Neural progenitor cell (in vitro differentiated cells): ENCODE measurements around the gene FCRL1. TPM values are rescaled to one million over a fixed set of nuclear protein-coding genes. Genes with fewer than 3 reads are reported as not detected.

Experiments used
- DNase-seq: peaks from one replicate; pipeline ENCODE4 v3.0.0-alpha.2; 2016; ENCODE audit warnings: low spot score
- H2AFZ ChIP-seq: fragments of 200-600 bp; sonication (generic); replicated peaks from 2 replicates; pipeline ENCODE4 v1.6.1; 2016; ENCODE audit warnings: antibody characterized with exemption
- H3F3A ChIP-seq: fragments of 200-600 bp; sonication (generic); 2 replicates; pipeline ENCODE4 v1.6.1; 2016; ENCODE audit warnings: antibody characterized with exemption, low read depth
- H3K27ac ChIP-seq: fragments of 200-600 bp; sonication (generic); 2 replicates; pipeline ENCODE4 v1.5.1; 2016; ENCODE audit warnings: mild to moderate bottlenecking
- H3K27me3 ChIP-seq: fragments of 200-600 bp; sonication (generic); 2 replicates; pipeline ENCODE4 v1.6.1; 2016; ENCODE audit warnings: mild to moderate bottlenecking, moderate library complexity
- H3K36me3 ChIP-seq: fragments of 200-600 bp; sonication (generic); 2 replicates; pipeline ENCODE4 v1.5.1; 2016
- H3K4me1 ChIP-seq: fragments of 200-600 bp; sonication (generic); 2 replicates; pipeline ENCODE4 v1.6.1; 2016; ENCODE audit warnings: mixed run types
- H3K4me2 ChIP-seq: fragments of 200-600 bp; sonication (generic); 2 replicates; pipeline ENCODE4 v1.6.1; 2016
- H3K4me3 ChIP-seq: fragments of 200-600 bp; sonication (generic); 2 replicates; pipeline ENCODE4 v1.5.1; 2016
- H3K79me2 ChIP-seq: fragments of 200-600 bp; sonication (generic); 2 replicates; pipeline ENCODE4 v1.6.1; 2016; ENCODE audit warnings: low read depth
- H3K9ac ChIP-seq: fragments of 200-600 bp; sonication (generic); 2 replicates; pipeline ENCODE4 v1.6.1; 2016
- H3K9me3 ChIP-seq: fragments of 200-600 bp; sonication (generic); 2 replicates; pipeline ENCODE4 v1.5.1; 2016; ENCODE audit warnings: low read depth
- H4K20me1 ChIP-seq: fragments of 200-600 bp; sonication (generic); 2 replicates; pipeline ENCODE4 v1.6.1; 2016; ENCODE audit warnings: low read depth
- H3K27ac Mint-ChIP-seq: 3 replicates; pipeline ENCODE4 v1.8.0; 2021; ENCODE audit warnings: mixed read lengths
- H3K27me3 Mint-ChIP-seq: 2 replicates; pipeline ENCODE4 v1.8.0; 2022; ENCODE audit warnings: low read depth, mild to moderate bottlenecking, inconsistent platforms, moderate library complexity, mixed read lengths; ENCODE audit not compliant: insufficient read depth
- H3K36me3 Mint-ChIP-seq: 3 replicates; pipeline ENCODE4 v1.8.0; 2021; ENCODE audit warnings: mixed read lengths
- H3K4me1 Mint-ChIP-seq: 3 replicates; pipeline ENCODE4 v1.8.0; 2021; ENCODE audit warnings: mixed read lengths
- H3K4me3 Mint-ChIP-seq: 3 replicates; pipeline ENCODE4 v1.8.0; 2021; ENCODE audit warnings: mild to moderate bottlenecking, moderate library complexity, mixed read lengths
- H3K9me3 Mint-ChIP-seq: 3 replicates; pipeline ENCODE4 v1.8.0; 2020; ENCODE audit warnings: mixed read lengths
- EZH2 ChIP-seq: fragments of 200-600 bp; sonication (generic); IDR thresholded peaks from 2 replicates; pipeline ENCODE4 v1.6.1; 2017; ENCODE audit warnings: antibody characterized with exemption, mild to moderate bottlenecking, moderate library complexity
- EZH2phosphoT487 ChIP-seq: fragments of 200-600 bp; sonication (generic); IDR thresholded peaks from 2 replicates; pipeline ENCODE4 v1.6.1; 2017; ENCODE audit warnings: antibody characterized with exemption
- total RNA-seq: library from RNA; depleted of rRNA; stranded (reverse); fragments of >200 nt; gene quantifications from 2 replicates; pipeline ENCODE4 v1.2.3, GENCODE V29; 2015; ENCODE audit warnings: low replicate concordance
- TF ChIP-seq, protein P1 (sequence below): fragments of 200-600 bp; sonication (generic); IDR thresholded peaks from 2 replicates; pipeline ENCODE4 v1.5.1; 2017; ENCODE audit warnings: antibody characterized with exemption, mild to moderate bottlenecking

FCRL1 gene
- total RNA-seq, 1 donor from 2014 or later, result not detected

DNA sequence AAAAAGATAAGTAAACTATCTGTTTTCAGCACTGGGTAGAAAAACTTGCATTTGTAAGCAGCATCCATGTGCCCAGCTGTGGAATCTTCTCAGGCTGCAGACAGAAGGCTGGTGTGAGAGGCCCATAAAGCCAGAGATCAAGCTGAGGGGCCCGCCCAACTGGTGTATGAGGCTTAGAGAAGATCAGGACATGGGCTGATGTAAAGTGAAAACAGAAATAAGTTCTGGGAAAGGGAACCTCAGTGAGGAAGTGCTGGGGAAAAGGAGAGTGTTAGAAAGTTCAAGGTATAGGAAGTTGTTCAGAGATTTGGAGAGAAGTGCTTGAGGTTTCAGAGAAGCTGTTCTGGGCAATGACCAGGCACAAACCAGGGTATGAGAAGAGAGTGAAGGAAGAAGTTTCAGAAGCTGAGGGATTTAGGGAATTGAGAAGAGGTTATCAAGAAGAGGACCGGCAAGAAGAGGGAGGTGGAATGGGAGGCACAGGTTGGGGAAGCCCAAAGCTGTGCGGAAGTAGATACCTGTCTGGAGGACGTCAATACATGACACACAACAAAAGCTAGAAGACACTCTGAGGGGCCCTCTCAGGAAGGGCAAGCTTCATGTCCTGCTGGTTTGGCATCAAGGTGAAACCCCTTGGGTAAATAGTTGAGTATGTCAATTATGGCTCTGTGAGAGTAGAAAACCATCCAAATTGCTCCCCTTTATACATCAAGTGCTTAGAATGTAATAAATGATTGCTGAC lies 24.3 kb upstream of the FCRL1 start:
- H3K4me3 Mint-ChIP-seq, result no peak overlapping the region
- peaks cover 3% of the 10 kb centered on the region for H3K27me3 Mint-ChIP-seq
- no peaks in the 10 kb centered on the region for H3F3A ChIP-seq
- no peaks in the 10 kb centered on the region for H3K9me3 ChIP-seq
- no peaks in the 10 kb centered on the region for H4K20me1 ChIP-seq
- H3K9me3 Mint-ChIP-seq, result no peaks in the 10 kb centered on the region
- H3K27me3 ChIP-seq, result no peaks in the 10 kb centered on the region
- no peak for DNase-seq
- TF ChIP-seq, protein P1, sequence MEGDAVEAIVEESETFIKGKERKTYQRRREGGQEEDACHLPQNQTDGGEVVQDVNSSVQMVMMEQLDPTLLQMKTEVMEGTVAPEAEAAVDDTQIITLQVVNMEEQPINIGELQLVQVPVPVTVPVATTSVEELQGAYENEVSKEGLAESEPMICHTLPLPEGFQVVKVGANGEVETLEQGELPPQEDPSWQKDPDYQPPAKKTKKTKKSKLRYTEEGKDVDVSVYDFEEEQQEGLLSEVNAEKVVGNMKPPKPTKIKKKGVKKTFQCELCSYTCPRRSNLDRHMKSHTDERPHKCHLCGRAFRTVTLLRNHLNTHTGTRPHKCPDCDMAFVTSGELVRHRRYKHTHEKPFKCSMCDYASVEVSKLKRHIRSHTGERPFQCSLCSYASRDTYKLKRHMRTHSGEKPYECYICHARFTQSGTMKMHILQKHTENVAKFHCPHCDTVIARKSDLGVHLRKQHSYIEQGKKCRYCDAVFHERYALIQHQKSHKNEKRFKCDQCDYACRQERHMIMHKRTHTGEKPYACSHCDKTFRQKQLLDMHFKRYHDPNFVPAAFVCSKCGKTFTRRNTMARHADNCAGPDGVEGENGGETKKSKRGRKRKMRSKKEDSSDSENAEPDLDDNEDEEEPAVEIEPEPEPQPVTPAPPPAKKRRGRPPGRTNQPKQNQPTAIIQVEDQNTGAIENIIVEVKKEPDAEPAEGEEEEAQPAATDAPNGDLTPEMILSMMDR, result no peak
- no peak for TF ChIP-seq EZH2phosphoT487
- TF ChIP-seq EZH2, result no peak
- H3K36me3 Mint-ChIP-seq, result no peaks in the 10 kb centered on the region
- no peak overlapping the region for H2AFZ ChIP-seq
- H3K79me2 ChIP-seq, result no peaks in the 10 kb centered on the region
- no peak overlapping the region for H3K27ac Mint-ChIP-seq
- H3K27ac ChIP-seq, result no peak overlapping the region
- no peak overlapping the region for H3K4me3 ChIP-seq
- H3K36me3 ChIP-seq, result no peaks in the 10 kb centered on the region
- no peak overlapping the region for H3K4me2 ChIP-seq
- no peaks in the 10 kb centered on the region for H3K4me1 ChIP-seq
- no peaks in the 10 kb centered on the region for H3K4me1 Mint-ChIP-seq
- H3K9ac ChIP-seq, result no peak overlapping the region

DNA sequence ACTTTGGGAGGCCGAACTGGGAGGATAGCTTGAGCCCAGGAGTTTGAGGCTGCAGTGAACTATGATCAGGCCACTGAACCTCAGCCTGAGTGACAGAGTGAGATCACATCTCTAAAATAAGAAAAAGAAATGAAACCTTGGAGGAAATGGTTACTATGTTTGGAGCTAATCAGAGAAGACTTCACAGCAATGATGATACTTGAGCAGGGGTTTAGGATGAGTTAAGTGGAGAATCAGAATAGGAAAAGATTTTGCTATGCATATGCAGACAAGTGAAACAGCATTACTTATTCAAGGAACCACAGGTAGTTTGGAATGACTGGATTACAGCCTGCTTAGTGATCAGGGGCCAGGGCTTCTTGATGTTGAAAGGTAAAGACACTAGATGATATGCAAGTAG lies 23.0 kb upstream of the FCRL1 start:
- no peaks in the 10 kb centered on the region for H3F3A ChIP-seq
- H3K27me3 ChIP-seq, result no peaks in the 10 kb centered on the region
- H3K4me1 ChIP-seq, result no peaks in the 10 kb centered on the region
- H3K36me3 ChIP-seq, result no peaks in the 10 kb centered on the region
- no peak overlapping the region for H2AFZ ChIP-seq
- Mint-ChIP-seq H3K36me3 (no peaks in the 10 kb centered on the region), H3K27ac (no peak overlapping the region), H3K4me1 (no peaks in the 10 kb centered on the region), H3K27me3 (peaks cover 3% of the 10 kb centered on the region), H3K9me3 (no peaks in the 10 kb centered on the region), H3K4me3 (no peak overlapping the region)
- no peaks in the 10 kb centered on the region for H4K20me1 ChIP-seq
- TF ChIP-seq EZH2 (no peak), EZH2phosphoT487 (no peak)
- TF ChIP-seq, protein P1, result no peak
- H3K9ac ChIP-seq, result no peak overlapping the region
- H3K4me3 ChIP-seq, result no peak overlapping the region
- DNase-seq, result no peak
- no peak overlapping the region for H3K4me2 ChIP-seq
- H3K9me3 ChIP-seq, result no peaks in the 10 kb centered on the region
- H3K27ac ChIP-seq, result no peak overlapping the region
- H3K79me2 ChIP-seq, result no peaks in the 10 kb centered on the region

GRCh38 chr1:157841708-157842107 lies 21.8 kb upstream of the FCRL1 start, which contains the start of gene CD5L:
Gene CD5L, minus strand, starts transcription at chr1:157841808. Its CDS starts 107 bp downstream, at chr1:157841701.
- Histone ChIP-seq H3F3A (no peaks in the 10 kb centered on the region), H3K27me3 (no peaks in the 10 kb centered on the region), H3K4me3 (no peak within 1 kb of the TSS), H3K4me2 (no peak within 1 kb of the TSS), H4K20me1 (no peaks in the 10 kb centered on the region), H3K4me1 (no peaks in the 10 kb centered on the region), H3K79me2 (no peaks in the 10 kb centered on the region), H3K27ac (no peak within 1 kb of the TSS), H3K36me3 (no peaks in the 10 kb centered on the region), H3K9ac (no peak within 1 kb of the TSS), H2AFZ (peak within 1 kb of the TSS; percentile 17), H3K9me3 (no peaks in the 10 kb centered on the region)
- peaks cover 3% of the 10 kb centered on the region for H3K27me3 Mint-ChIP-seq
- DNase-seq, result no peak
- TF ChIP-seq EZH2phosphoT487 (no peak), EZH2 (no peak)
- TF ChIP-seq, protein P1, result no peak
- H3K36me3 Mint-ChIP-seq, result no peaks in the 10 kb centered on the region
- no peaks in the 10 kb centered on the region for H3K4me1 Mint-ChIP-seq
- H3K27ac Mint-ChIP-seq, result no peak within 1 kb of the TSS
- no peaks in the 10 kb centered on the region for H3K9me3 Mint-ChIP-seq
- H3K4me3 Mint-ChIP-seq, result no peak within 1 kb of the TSS
